HepG2 (cell line): ENCODE data around the gene SLC29A3.

Experiments
- EED ChIP-seq: sonication (generic); formaldehyde crosslinking; IDR thresholded peaks from 2 replicates; pipeline ENCODE4 v1.5.0; 2020; ENCODE audit warnings: mild to moderate bottlenecking, missing genetic modification reagents
- EZH2 ChIP-seq: conservative IDR thresholded peaks from 2 replicates; pipeline ENCODE4 v1.6.1; 2012; ENCODE audit warnings: mild to moderate bottlenecking, low read depth, low read length, moderate library complexity
- GFI1 ChIP-seq: sonication (generic); formaldehyde crosslinking; IDR thresholded peaks from 2 replicates; pipeline ENCODE4 v1.5.0; 2020; ENCODE audit warnings: missing genetic modification reagents, mild to moderate bottlenecking, borderline replicate concordance
- ZNF879 ChIP-seq: sonication (generic); formaldehyde crosslinking; IDR thresholded peaks from 2 replicates; pipeline ENCODE4 v1.8.1; 2023; ENCODE audit warnings: missing genetic modification reagents

DNA sequence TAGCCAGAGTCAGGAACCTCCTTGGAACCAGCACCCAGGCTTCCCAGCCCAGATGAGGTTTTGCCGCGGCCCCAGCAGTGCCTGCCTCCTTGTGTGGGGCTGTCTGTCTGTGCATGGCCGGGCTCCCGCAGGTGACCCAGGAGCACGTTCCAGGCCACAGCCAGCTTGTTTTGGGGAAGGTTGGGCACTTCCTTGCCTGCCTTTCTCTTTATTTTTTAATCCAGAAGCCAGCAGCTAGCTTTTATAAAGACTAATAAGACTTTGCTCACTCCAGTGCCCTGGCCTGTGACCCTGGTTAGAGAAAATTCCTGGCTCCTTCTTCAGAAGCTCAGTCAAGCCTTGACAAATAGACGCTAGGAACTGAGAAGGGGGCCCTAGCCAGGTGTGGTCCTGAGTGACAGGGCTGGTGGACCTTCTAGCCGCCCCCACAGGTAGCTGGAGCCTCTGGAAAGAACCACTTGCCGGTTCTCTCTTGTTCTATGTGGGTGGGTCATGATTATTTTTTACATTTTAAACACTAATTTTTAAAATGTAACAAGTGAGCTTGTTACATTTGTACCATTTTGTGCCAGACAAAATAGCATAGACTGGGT is 837 bp downstream of the SLC29A3 start:
- TF ChIP-seq EZH2: no peak
- no peak for TF ChIP-seq EED (CRISPR knock-in tag)
- TF ChIP-seq GFI1 (CRISPR knock-in tag): no peak
- TF ChIP-seq ZNF879: no peak
